ENCODE results near the gene CPE.

The CPE gene

DNA sequence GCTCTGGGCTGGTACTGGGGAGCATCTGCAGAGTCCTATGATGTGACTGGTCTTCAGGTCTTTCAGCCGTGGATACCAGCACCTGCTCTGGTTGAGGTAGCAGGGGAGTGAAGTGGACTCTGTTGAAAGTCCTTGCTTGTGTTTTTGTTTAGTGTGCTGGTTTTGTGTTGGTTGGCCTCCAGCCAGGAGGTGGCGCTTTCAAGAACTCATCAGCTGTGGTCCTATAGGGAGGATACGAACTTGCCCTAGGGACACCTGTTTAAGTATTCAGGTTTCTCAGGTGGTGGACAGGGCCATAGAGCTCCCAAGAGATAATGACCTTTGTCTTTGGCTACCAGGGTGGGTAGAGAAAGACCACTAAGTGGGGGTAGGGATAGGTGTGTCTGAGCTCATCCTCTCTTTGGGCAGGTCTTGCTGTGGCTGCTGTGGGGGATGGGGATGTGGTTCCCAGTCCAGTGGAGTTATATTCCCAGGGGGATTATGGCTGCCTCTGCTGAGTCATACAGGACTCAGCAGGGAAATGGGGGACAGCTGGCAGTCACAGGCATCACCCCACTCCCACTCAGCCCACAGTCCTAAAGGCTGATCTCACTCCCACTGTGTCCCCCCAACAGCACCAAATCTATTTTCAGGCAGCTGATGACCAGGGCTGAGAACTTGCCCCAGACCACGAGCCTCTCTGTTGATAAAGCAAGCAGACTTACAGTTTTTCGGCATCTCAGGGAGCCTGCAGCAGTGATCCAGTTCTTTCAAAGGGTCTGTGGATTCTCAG lies 27.3 kb upstream of the CPE start:
- Histone ChIP-seq H4K20me1 (ENCODE audit: insufficient read depth, low read length) (no peaks in the 10 kb centered on the region), H3K4me3 (ENCODE audit: low read depth, low read length, poor library complexity, severe bottlenecking) (no peak overlapping the region), H3K36me3 (ENCODE audit: insufficient read depth, low read length) (no peaks in the 10 kb centered on the region), H3K27ac (ENCODE audit: low read depth, low read length, poor library complexity, severe bottlenecking) (no peak overlapping the region), H3F3A (ENCODE audit: insufficient read depth, low read length) (no peaks in the 10 kb centered on the region), H2AFZ (ENCODE audit: low read length) (no peak overlapping the region), H3K9ac (ENCODE audit: low read length) (no peak overlapping the region), H3K27me3 (ENCODE audit: insufficient read depth, low read length) (no peaks in the 10 kb centered on the region), H3K4me2 (ENCODE audit: low read length) (no peak overlapping the region), H3K9me2 (ENCODE audit: low read depth, low read length) (no peaks in the 10 kb centered on the region), H3K79me2 (ENCODE audit: insufficient read depth, low read length) (no peaks in the 10 kb centered on the region), H3K4me1 (ENCODE audit: insufficient read depth, low read length, severe bottlenecking) (no peaks in the 10 kb centered on the region), H3K9me3 (ENCODE audit: low read length) (no peaks in the 10 kb centered on the region)
- TF ChIP-seq CTCF (IDR thresholded peaks at IDR 0.05; ENCODE audit: low read length), result peak; percentile 36; the same call in 1 of the 2 replicates
- no peak for TF ChIP-seq EZH2 (IDR thresholded peaks at IDR 0.05; ENCODE audit: borderline replicate concordance, low read length)

DNA sequence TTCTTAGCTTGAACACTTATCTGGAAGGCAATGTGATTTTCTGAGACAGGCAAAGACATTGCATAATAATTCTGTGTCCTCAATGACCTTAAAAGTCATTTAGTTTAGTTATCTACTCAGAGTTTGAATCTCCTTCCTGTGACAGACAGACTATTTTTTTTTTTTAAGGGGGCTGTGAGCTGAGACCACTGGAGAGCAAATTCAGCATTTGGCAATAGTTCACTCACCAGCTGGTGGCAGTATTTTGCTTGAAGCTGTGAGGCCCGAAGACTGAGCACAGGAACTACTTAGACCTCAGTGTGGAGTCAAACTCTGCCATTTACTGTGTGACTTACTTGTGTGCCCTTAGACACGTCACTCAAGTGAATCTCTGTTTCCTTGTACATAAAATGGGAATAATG lies 22.9 kb upstream of the CPE start:
- H3K9me2 ChIP-seq (ENCODE audit: low read depth, low read length), result no peaks in the 10 kb centered on the region
- no peaks in the 10 kb centered on the region for H4K20me1 ChIP-seq (ENCODE audit: insufficient read depth, low read length)
- H3K4me3 ChIP-seq (ENCODE audit: low read depth, low read length, poor library complexity, severe bottlenecking), result no peak overlapping the region
- no peaks in the 10 kb centered on the region for H3K79me2 ChIP-seq (ENCODE audit: insufficient read depth, low read length)
- peak; percentile 68 for TF ChIP-seq CTCF (IDR thresholded peaks at IDR 0.05; ENCODE audit: low read length)
- no peak for TF ChIP-seq EZH2 (IDR thresholded peaks at IDR 0.05; ENCODE audit: borderline replicate concordance, low read length)
- no peak overlapping the region for H2AFZ ChIP-seq (ENCODE audit: low read length)
- no peak overlapping the region for H3K27ac ChIP-seq (ENCODE audit: low read depth, low read length, poor library complexity, severe bottlenecking)
- H3F3A ChIP-seq (ENCODE audit: insufficient read depth, low read length), result no peaks in the 10 kb centered on the region
- H3K9ac ChIP-seq (ENCODE audit: low read length), result no peak overlapping the region
- no peaks in the 10 kb centered on the region for H3K9me3 ChIP-seq (ENCODE audit: low read length)
- no peak overlapping the region for H3K4me2 ChIP-seq (ENCODE audit: low read length)
- no peaks in the 10 kb centered on the region for H3K4me1 ChIP-seq (ENCODE audit: insufficient read depth, low read length, severe bottlenecking)
- no peaks in the 10 kb centered on the region for H3K36me3 ChIP-seq (ENCODE audit: insufficient read depth, low read length)
- no peaks in the 10 kb centered on the region for H3K27me3 ChIP-seq (ENCODE audit: insufficient read depth, low read length)

GRCh38 chr4:165359506-165359905 lies 19.3 kb upstream of the CPE start:
- no peak overlapping the region for H3K4me2 ChIP-seq (ENCODE audit: low read length)
- H3K4me3 ChIP-seq (ENCODE audit: low read depth, low read length, poor library complexity, severe bottlenecking), result no peak overlapping the region
- H3K4me1 ChIP-seq (ENCODE audit: insufficient read depth, low read length, severe bottlenecking), result no peaks in the 10 kb centered on the region
- H2AFZ ChIP-seq (ENCODE audit: low read length), result no peak overlapping the region
- no peaks in the 10 kb centered on the region for H3K9me3 ChIP-seq (ENCODE audit: low read length)
- H3K79me2 ChIP-seq (ENCODE audit: insufficient read depth, low read length), result no peaks in the 10 kb centered on the region
- no peaks in the 10 kb centered on the region for H3K27me3 ChIP-seq (ENCODE audit: insufficient read depth, low read length)
- no peaks in the 10 kb centered on the region for H3F3A ChIP-seq (ENCODE audit: insufficient read depth, low read length)
- H3K27ac ChIP-seq (ENCODE audit: low read depth, low read length, poor library complexity, severe bottlenecking), result no peak overlapping the region
- no peaks in the 10 kb centered on the region for H3K9me2 ChIP-seq (ENCODE audit: low read depth, low read length)
- no peaks in the 10 kb centered on the region for H3K36me3 ChIP-seq (ENCODE audit: insufficient read depth, low read length)
- no peak overlapping the region for H3K9ac ChIP-seq (ENCODE audit: low read length)
- TF ChIP-seq EZH2 (IDR thresholded peaks at IDR 0.05; ENCODE audit: borderline replicate concordance, low read length), result no peak
- no peak for TF ChIP-seq CTCF (IDR thresholded peaks at IDR 0.05; ENCODE audit: low read length)
- no peaks in the 10 kb centered on the region for H4K20me1 ChIP-seq (ENCODE audit: insufficient read depth, low read length)

Data from OCI-LY1 (cell line).